Esophagus squamous epithelium (tissue), 5 donors: Measurements from ENCODE around the gene BEST4. TPM values are rescaled to one million over a fixed set of nuclear protein-coding genes. Genes with fewer than 3 reads are reported as not detected.

ENCODE experiments used
- DNase-seq: peaks from one replicate; lab custom pipeline; 2025; lab: John Stamatoyannopoulos, UW
- H3K27ac ChIP-seq, 4 donors: fragments of 200-600 bp; sonication (generic); one replicate each; pipeline ENCODE4 v1.5.1; 2016 to 2019; ENCODE audit warnings: mild to moderate bottlenecking in 1 of 4
- H3K27me3 ChIP-seq, 4 donors: fragments of 200-600 bp; sonication (generic); 1 replicate in 3 of 4; 2 replicates in 1 of 4; pipeline versions ENCODE4 v1.5.1 to v1.6.0; 2017 to 2021; ENCODE audit warnings: antibody characterized with exemption in 1 of 4
- H3K36me3 ChIP-seq, 3 donors: fragments of 200-600 bp; sonication (generic); one replicate each; pipeline ENCODE4 v1.5.1; 2016 to 2019
- H3K4me1 ChIP-seq, 3 donors: fragments of 200-600 bp; sonication (generic); one replicate each; pipeline ENCODE4 v1.5.1; 2017 to 2019
- H3K4me3 ChIP-seq, 4 donors: fragments of 200-600 bp; sonication (generic); 1 replicate in 3 of 4; 2 replicates in 1 of 4; pipeline ENCODE4 v1.5.1; 2016 to 2019; ENCODE audit warnings: mild to moderate bottlenecking in 2 of 4, moderate library complexity in 1 of 4
- H3K9me3 ChIP-seq, 3 donors: fragments of 200-600 bp; sonication (generic); one replicate each; pipeline ENCODE4 v1.5.1; 2016 to 2019
- POLR2A ChIP-seq, 4 donors: fragments of 450-650 bp; IDR thresholded peaks; one replicate each; pipeline ENCODE4 v1.6.1; 2017; ENCODE audit warnings: antibody characterized with exemption in 4 of 4, mild to moderate bottlenecking in 4 of 4, moderate library complexity in 3 of 4
- WGBS, 2 donors: methylation state at CpG; one replicate each; pipeline ENCODE4 v1.1.5; 2018; 5-methylcytosine and 5-hydroxymethylcytosine counted together
- intact Hi-C: fragments of 100-400 bp; cut with DNase I; formaldehyde crosslinking; loops from one replicate; pipeline ENCODE4 v1.15.0; 2022
- total RNA-seq, 4 donors: library from RNA; depleted of rRNA; stranded (reverse); fragments of >200 nt; gene quantifications; one replicate each; pipeline ENCODE4 v1.1.0, GENCODE V29; 2016
- TF ChIP-seq, protein P1 (sequence below), 6 experiments: fragments of 450-650 bp in 4 of 6; fragments of 200-600 bp in 2 of 6; sonication (generic) in 2 of 6; IDR thresholded peaks; one replicate each; pipeline ENCODE4 v1.5.1; 2016 to 2019; ENCODE audit warnings: antibody characterized with exemption in 6 of 6, mild to moderate bottlenecking in 4 of 6, moderate library complexity in 4 of 6
- donor health status: DM: yes; HTN: yes; CAD: no.

The BEST4 gene
- total RNA-seq, 4 donors from 2014 or later = 0.26 TPM; not detected in 3

- Histone ChIP-seq H3K4me1 (peaks cover 49 to 87% (median 52%) of the 10 kb centered on the region in 3 donors), H3K27ac (peak overlapping the region; percentile 9 to 97 (median 80)), H3K27me3 (no peaks in the 10 kb centered on the region), H3K36me3 (peaks cover 17 to 53% (median 17%) of the 10 kb centered on the region in 3 donors), H3K4me3 (peak overlapping the region in 1 of 4 donors; percentile 91), H3K9me3 (no peaks in the 10 kb centered on the region)
- TF ChIP-seq, protein P1, sequence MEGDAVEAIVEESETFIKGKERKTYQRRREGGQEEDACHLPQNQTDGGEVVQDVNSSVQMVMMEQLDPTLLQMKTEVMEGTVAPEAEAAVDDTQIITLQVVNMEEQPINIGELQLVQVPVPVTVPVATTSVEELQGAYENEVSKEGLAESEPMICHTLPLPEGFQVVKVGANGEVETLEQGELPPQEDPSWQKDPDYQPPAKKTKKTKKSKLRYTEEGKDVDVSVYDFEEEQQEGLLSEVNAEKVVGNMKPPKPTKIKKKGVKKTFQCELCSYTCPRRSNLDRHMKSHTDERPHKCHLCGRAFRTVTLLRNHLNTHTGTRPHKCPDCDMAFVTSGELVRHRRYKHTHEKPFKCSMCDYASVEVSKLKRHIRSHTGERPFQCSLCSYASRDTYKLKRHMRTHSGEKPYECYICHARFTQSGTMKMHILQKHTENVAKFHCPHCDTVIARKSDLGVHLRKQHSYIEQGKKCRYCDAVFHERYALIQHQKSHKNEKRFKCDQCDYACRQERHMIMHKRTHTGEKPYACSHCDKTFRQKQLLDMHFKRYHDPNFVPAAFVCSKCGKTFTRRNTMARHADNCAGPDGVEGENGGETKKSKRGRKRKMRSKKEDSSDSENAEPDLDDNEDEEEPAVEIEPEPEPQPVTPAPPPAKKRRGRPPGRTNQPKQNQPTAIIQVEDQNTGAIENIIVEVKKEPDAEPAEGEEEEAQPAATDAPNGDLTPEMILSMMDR (IDR thresholded peaks at IDR 0.05) = no peak
- no peak for TF ChIP-seq POLR2A (IDR thresholded peaks at IDR 0.05)
- 77 to 85% methylated on average over 5 to 9 of the region's 13 CpGs for WGBS, 2 donors
- intact Hi-C loops = no loop called here
- no peak for DNase-seq
Measured at GRCh38 chr1:44803312-44804095, 15.5 kb upstream of the BEST4 start.

DNA sequence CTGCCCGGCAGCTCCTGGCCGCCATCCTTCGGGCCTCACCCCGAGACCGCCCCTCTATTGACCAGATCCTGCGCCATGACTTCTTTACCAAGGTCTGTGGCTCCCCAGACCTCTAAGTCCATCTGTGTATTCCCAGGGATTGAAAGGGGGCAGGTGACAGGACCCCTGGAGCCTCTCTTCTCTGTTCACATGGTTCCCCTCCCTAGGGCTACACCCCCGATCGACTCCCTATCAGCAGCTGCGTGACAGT lies 15.0 kb upstream of the BEST4 start:
- TF ChIP-seq POLR2A (IDR thresholded peaks at IDR 0.05) = no peak
- TF ChIP-seq, protein P1 (IDR thresholded peaks at IDR 0.05) = no peak
- H3K4me3 ChIP-seq = peak overlapping the region in 1 of 4 donors; percentile 91
- H3K4me1 ChIP-seq = peaks cover 44 to 82% (median 47%) of the 10 kb centered on the region in 3 donors
- DNase-seq = no peak
- peaks cover 17 to 53% (median 17%) of the 10 kb centered on the region in 3 donors for H3K36me3 ChIP-seq
- peak overlapping the region in 3 of 4 donors; percentile 64 to 97 (median 97) for H3K27ac ChIP-seq
- H3K27me3 ChIP-seq = no peaks in the 10 kb centered on the region
- no peaks in the 10 kb centered on the region for H3K9me3 ChIP-seq
- 79 to 92% methylated on average over 3 to 9 of the region's 9 CpGs for WGBS, 2 donors
- intact Hi-C loops = no loop called here

- intact Hi-C loops = no loop called here
- peaks cover 39 to 77% (median 42%) of the 10 kb centered on the region in 3 donors for H3K4me1 ChIP-seq
- no peaks in the 10 kb centered on the region for H3K27me3 ChIP-seq
- no peaks in the 10 kb centered on the region for H3K9me3 ChIP-seq
- no peak for DNase-seq
- peak overlapping the region; percentile 21 to 97 (median 80) for H3K27ac ChIP-seq
- no peak for TF ChIP-seq POLR2A (IDR thresholded peaks at IDR 0.05)
- TF ChIP-seq, protein P1 (IDR thresholded peaks at IDR 0.05) = no peak
- H3K4me3 ChIP-seq = peak overlapping the region; percentile 64 to 98 (median 90)
- peaks cover 17 to 53% (median 17%) of the 10 kb centered on the region in 3 donors for H3K36me3 ChIP-seq
- 84 to 86% methylated on average over 6 to 9 of the region's 13 CpGs for WGBS, 2 donors
Measured at GRCh38 chr1:44802306-44803061, 14.5 kb upstream of the BEST4 start.

GRCh38 chr1:44801491-44802305 lies 13.7 kb upstream of the BEST4 start:
- Histone ChIP-seq H3K4me1 (peaks cover 31 to 69% (median 34%) of the 10 kb centered on the region in 3 donors), H3K4me3 (peak overlapping the region; percentile 64 to 98 (median 90)), H3K9me3 (no peaks in the 10 kb centered on the region), H3K27me3 (no peaks in the 10 kb centered on the region), H3K27ac (peak overlapping the region; percentile 21 to 97 (median 80)), H3K36me3 (peaks cover 17 to 52% (median 17%) of the 10 kb centered on the region in 3 donors)
- TF ChIP-seq, protein P1 (IDR thresholded peaks at IDR 0.05) = no peak
- TF ChIP-seq POLR2A (IDR thresholded peaks at IDR 0.05) = no peak
- intact Hi-C loops = no loop called here
- DNase-seq = no peak
- WGBS, 2 donors = 43 to 62% methylated on average over 12 of the region's 13 CpGs
